Activated CD4-positive, alpha-beta T cell treated with anti-CD3 and anti-CD28 coated beads, Interleukin-2, amount 50 U/mL, for 48 hours (primary cell): ENCODE measurements around the gene KIAA0930.

ENCODE experiments used
- DNase-seq, 2 experiments: peaks; one replicate each; pipeline ENCODE4 v3.0.0-alpha.2; 2020

KIAA0930 gene

DNA sequence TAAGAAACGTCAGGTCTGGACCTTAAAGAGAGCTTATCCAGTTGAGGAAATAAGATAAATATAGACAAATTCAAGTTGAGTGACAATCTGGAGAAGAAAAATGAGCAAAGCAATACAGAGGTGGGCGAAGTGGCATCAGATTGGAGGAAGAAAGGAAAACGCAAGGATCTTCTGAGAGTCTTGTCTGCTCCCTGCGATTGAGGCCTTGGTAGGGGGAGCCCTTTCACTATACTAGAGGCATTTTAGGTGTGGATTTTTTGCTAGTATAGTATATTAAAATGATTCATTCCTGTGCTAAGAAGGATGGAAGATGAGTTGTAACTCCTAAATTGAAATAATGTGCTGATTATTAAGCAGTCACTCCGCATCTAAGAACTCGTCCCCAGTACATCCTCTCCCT lies 68.9 kb downstream of the KIAA0930 start:
- DNase-seq = no peak

DNA sequence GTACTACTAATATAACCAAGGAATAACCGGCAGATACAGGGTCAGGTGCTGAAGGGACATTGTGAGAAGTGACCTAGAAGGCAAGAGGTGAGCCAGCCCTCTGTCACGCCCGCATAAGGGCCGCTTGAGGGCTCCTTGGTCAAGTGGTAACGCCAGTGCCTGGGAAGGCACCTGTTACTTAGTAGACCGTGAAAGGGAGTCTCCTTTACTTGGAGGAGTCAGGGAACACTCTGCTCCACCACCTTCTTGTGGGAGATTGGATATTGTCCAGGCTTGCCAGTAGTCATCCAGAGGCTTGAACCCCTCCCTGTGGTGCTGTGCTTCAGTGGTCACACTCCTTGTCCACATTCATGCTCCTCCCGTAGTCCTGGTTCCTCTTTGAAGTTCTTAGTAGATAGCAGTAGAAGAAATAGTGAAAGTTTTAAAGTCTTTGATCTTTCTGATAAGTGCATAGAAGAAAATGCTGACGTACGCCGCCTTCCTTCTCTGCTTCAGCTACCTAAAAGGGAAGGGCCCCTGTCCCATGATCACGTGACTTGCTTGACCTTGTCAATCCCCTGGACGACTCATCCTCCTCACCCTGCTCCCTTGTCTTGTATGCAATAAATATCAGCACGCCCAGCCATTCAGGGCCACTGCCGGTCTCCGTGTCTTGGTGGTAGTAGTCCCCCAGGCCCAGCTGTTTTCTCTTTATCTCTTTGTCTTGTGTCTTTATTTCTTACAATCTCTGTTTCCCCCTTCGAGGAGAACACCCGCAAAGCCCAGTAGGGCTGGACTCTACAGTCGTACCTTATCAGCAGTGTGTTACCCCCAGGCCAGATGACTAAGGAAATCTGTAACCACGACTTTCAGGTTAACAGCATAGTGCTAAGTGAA lies 70.9 kb downstream of the KIAA0930 start:
- peak; percentile 36 to 50 for DNase-seq

- no peak for DNase-seq
Measured at GRCh38 chr22:45166932-45167331, 73.8 kb downstream of the KIAA0930 start.

DNA sequence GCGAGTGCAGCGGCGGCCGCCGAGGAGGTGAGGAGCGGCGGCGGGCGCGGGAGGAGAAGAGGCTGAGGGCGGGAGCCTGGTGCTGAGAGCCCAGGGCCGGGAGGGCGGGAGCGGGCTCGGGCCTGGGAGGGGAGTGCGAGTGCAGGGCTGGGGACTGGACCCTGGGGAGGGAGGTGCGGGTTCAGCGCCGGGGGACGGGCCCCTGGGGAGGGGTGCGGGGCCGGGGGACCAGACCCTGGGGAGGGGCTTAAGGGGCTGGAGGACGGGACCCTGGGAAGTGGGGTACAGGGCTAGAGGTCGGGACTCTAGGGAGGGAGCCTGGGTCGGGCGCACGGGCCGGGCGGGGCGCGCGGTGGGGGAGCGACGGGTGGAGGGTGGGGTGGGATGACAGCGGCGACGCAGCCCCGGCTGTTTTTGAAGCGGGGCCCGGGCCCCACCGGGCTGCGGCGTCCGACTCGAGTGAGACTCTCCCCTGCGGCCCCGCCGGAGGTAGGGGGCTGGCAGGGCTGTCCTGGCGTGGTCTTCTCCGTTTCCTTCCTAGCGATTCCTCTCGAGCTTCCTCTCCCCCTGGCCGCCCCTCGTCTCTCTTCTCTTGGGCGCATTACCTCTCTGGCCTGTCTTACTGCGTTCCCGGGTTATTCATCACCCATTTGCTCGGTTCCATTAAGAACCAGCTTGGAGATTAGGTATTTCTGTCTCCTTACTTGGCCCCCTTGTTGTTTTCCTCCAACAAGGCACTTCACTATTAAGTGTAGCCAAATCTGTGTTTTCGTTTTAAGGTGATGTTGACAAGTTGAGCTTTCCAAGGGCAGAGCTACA lies 76.2 kb downstream of the KIAA0930 start:
- DNase-seq = peak; percentile 31 to 38

GRCh38 chr22:45163451-45164269 lies 77.0 kb downstream of the KIAA0930 start, which contains the start of gene NUP50:
NUP50 (plus strand) TSS chr22:45163925; CDS start chr22:45168178, 4,253 bp downstream.
- DNase-seq = peak; percentile 93 to 94

GRCh38 chr22:45163099-45163450 lies 77.6 kb downstream of the KIAA0930 start:
- DNase-seq = peak in 1 of 2 experiments; percentile 22

DNA sequence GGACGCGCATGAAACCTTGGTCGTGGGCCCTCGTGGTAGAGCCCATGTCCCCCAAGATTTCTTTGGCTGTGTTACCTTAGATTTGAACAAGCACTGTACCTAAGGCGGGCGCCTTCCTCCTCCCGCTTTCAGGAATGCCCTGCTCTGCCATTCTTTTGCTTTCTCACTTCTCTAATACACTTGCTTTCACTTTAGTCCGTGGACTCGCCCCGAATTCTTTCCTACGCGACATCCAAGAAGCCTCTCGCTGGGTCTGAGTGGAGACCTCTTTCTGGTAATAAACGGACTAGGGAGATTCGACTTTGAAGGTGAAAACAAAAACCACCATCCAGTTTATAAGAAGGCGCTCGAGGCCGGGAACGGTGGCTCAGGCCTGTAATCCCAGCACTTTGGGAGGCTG lies 78.2 kb downstream of the KIAA0930 start:
- no peak for DNase-seq

DNA sequence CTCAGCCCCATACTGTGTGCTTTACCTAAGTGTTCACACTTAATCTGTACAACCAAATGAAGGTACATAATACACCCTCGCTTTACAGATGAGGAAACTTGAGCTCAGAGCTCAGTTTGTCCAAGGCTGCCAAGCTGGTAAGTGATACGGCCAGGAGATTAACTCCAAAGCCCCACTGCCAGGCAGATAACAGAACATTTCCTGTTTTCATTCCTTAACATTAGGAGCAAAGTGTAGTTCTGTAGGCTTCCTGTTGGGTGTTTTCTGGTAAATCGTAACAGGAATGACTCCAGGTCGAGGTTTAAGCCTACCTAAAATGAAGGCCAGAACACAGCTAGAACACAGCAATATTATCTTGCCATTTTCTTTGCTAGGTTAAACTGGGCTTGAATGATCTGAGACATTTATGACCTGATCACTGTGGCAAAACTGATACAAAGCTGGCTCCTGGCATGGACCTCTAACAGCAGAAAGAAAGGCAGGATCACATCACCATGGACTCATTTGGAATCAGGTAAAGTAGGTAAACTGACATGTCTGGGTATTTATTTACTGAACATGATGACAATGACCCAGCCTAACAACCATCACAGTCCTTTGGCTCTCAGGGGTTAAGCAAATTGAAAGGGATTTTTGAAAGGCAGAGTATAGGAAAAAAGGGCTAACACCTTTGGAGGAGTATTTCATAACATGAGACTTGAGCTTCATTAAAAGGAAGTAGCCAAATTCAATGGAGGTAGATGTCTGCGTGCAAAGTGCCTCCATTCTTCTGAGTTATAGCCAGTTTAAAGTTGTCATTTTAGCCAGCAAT lies 80.8 kb downstream of the KIAA0930 start:
- no peak for DNase-seq

- no peak for DNase-seq
Measured at GRCh38 chr22:45157907-45158306, 82.8 kb downstream of the KIAA0930 start.

DNA sequence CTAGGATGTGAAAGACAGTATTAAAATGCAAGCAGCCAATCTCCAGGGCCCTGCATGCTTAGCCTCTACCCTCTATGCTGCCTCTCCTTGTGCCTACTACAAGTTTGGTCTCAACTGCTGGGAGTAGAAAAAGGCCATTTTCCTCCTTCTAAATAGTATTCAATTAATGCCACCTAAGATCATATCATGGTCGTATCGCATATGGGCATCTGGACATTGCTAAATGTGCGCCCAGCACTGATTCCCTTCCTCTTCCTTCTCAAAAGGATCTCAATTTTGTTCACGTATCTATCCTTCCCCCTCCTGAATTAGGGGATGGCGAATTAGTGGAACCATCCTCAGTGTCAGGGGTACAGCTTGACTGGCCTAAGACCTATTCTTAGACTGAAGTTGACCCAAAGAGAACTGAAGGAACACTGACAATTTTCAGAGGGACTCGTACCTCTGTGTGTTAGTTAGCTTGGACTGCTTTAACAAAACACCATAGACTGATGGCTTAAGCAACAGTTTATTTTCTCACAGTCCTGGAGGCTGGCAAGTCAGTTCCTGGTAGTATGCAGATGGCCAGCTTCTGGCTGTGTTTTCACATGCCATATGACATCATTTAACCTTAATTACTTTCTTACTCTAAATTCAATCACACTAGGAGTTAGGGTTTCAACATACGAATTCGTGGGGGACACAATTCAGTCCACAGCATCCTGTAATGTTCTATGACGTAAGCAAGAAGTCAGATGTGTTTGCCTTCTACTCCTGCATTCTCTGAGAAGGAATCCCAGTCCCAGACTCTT lies 85.4 kb downstream of the KIAA0930 start:
- DNase-seq = no peak

DNA sequence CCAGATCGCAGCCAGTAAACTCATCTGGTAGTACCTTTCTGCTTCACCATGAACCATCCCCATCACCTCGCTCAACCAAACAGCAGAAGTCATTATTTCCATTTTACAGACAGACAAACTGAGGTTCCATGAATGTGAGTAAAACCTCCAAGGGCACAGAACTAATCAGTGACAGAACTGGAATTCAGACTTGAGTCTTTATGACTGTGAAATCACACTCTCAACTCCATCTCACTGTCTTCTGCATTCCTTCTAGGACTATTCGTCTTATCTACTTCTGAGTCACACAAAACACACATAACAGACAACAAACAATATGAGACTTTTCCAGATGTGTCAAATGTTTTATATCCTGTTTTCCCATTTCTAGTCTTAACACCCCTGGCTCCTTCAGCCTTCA lies 86.3 kb downstream of the KIAA0930 start:
- DNase-seq = no peak

GRCh38 chr22:45151503-45151902 lies 89.2 kb downstream of the KIAA0930 start:
- DNase-seq = no peak

- DNase-seq = no peak
Measured at GRCh38 chr22:45150139-45150538, 90.6 kb downstream of the KIAA0930 start.

- DNase-seq = no peak
Measured at GRCh38 chr22:45149671-45150070, 91.0 kb downstream of the KIAA0930 start.

DNA sequence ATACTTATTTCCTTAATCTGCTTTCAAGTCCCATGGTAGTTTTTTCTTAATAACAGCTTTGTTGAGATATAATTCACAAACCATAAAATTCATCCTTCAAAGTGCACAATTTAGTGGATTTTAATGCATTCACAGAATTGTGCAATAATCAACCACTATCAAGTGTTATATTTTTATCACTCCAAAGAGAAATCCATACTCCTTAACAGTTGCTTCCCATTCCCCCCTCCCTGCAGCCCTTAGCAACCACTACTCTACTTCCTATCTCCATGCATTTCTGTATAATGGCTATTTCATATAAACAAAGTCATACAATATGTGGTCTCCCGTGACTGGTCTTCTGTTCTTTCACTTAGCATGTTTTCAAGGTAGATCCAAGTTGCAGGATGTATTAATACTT lies 95.8 kb downstream of the KIAA0930 start:
- DNase-seq = no peak

DNA sequence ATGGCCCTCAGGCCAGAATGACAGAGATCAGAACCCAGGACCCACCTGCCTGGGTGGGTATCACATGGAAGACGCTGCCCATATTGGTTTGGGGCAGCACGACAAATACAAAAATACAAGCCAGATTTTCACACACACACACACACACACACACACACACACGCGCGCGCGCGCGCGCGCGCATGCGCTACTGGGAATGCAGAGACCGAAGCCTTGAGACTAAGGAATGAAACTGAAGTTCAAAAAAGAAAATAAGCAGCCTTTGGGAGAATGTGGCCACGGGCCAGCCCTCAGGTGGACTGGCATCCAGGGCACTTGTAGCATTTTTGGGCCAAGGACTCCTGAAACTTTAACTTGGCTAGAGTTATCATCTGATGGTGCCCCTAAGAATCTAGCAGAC lies 98.3 kb downstream of the KIAA0930 start:
- no peak for DNase-seq
